ENCODE measurements around the gene ZNF536. TPM values are rescaled to one million over a fixed set of nuclear protein-coding genes. Genes with fewer than 3 reads are reported as not detected.

Gene ZNF536
- 1 to 10 TPM; 2.8 to 3.8 (median 3.1) TPM for polyA plus RNA-seq (ENCODE audit: insufficient read length in 4 of 4)

GRCh38 chr19:30371960-30372824 lies at the start of gene ZNF536:
Gene ZNF536 (plus strand): TSS chr19:30372384. CDS start chr19:30443563, 71,179 bp downstream.
- no peak for DNase-seq (ENCODE audit: low read depth in 4 of 4, low spot score in 2 of 4)

- DNase-seq (ENCODE audit: low read depth in 4 of 4, low spot score in 2 of 4): no peak
Measured at GRCh38 chr19:30322641-30323320, 49.4 kb upstream of the ZNF536 start.

- no peak for DNase-seq (ENCODE audit: low read depth in 4 of 4, low spot score in 2 of 4)
Measured at GRCh38 chr19:30323904-30324303, 48.3 kb upstream of the ZNF536 start.

- DNase-seq (ENCODE audit: low read depth in 4 of 4, low spot score in 2 of 4): no peak
Measured at GRCh38 chr19:30324982-30325381, 47.2 kb upstream of the ZNF536 start.

- DNase-seq (ENCODE audit: low read depth in 4 of 4, low spot score in 2 of 4): no peak
Measured at GRCh38 chr19:30325676-30326392, 46.4 kb upstream of the ZNF536 start.

- no peak for DNase-seq (ENCODE audit: low read depth in 4 of 4, low spot score in 2 of 4)
Measured at GRCh38 chr19:30326393-30326710, 45.8 kb upstream of the ZNF536 start.

GRCh38 chr19:30327331-30327730 lies 44.9 kb upstream of the ZNF536 start:
- DNase-seq (ENCODE audit: low read depth in 4 of 4, low spot score in 2 of 4): no peak

- DNase-seq (ENCODE audit: low read depth in 4 of 4, low spot score in 2 of 4): no peak
Measured at GRCh38 chr19:30328096-30328495, 44.1 kb upstream of the ZNF536 start.

GRCh38 chr19:30330266-30330665 lies 41.9 kb upstream of the ZNF536 start:
- DNase-seq (ENCODE audit: low read depth in 4 of 4, low spot score in 2 of 4): no peak

GRCh38 chr19:30332445-30333234 lies 39.5 kb upstream of the ZNF536 start:
- DNase-seq (ENCODE audit: low read depth in 4 of 4, low spot score in 2 of 4): no peak

- DNase-seq (ENCODE audit: low read depth in 4 of 4, low spot score in 2 of 4): no peak
Measured at GRCh38 chr19:30333291-30334065, 38.7 kb upstream of the ZNF536 start.

GRCh38 chr19:30334841-30335240 lies 37.3 kb upstream of the ZNF536 start:
- no peak for DNase-seq (ENCODE audit: low read depth in 4 of 4, low spot score in 2 of 4)

- DNase-seq (ENCODE audit: low read depth in 4 of 4, low spot score in 2 of 4): no peak
Measured at GRCh38 chr19:30335306-30335886, 36.8 kb upstream of the ZNF536 start.

- no peak for DNase-seq (ENCODE audit: low read depth in 4 of 4, low spot score in 2 of 4)
Measured at GRCh38 chr19:30336290-30336689, 35.9 kb upstream of the ZNF536 start.

- no peak for DNase-seq (ENCODE audit: low read depth in 4 of 4, low spot score in 2 of 4)
Measured at GRCh38 chr19:30338041-30338456, 34.1 kb upstream of the ZNF536 start.

GRCh38 chr19:30338878-30339623 lies 33.1 kb upstream of the ZNF536 start:
- DNase-seq (ENCODE audit: low read depth in 4 of 4, low spot score in 2 of 4): no peak

- no peak for DNase-seq (ENCODE audit: low read depth in 4 of 4, low spot score in 2 of 4)
Measured at GRCh38 chr19:30339624-30340525, 32.3 kb upstream of the ZNF536 start.

Measured in left renal cortex interstitium (tissue), 4 donors.